Heart left ventricle (tissue), 16 donors: ENCODE data around the gene ZNF646. TPM values are rescaled to one million over a fixed set of nuclear protein-coding genes. Genes with fewer than 3 reads are reported as not detected.
A peak's percentile ranks its signal among the peaks of the same experiment; 100 is the strongest.

Experiments used
- ATAC-seq, 4 donors: fragments of 200-7000 bp; cut with Tn5 transposase; one replicate each; pipeline ENCODE4 v1.9.1; 2020 to 2022; ENCODE audit warnings: moderate library complexity in 4 of 4, mild to moderate bottlenecking in 3 of 4, moderate number of reproducible peaks in 1 of 4
- DNase-seq, 5 donors: peaks; one replicate each; pipeline ENCODE4 v3.0.0-alpha.2; 2020
- H3K27ac ChIP-seq, 12 donors: fragments of 200-600 bp; sonication (generic) in 4 of 12; one replicate each; pipeline versions ENCODE4 v1.5.0 to v1.8.0; 2016 to 2022; ENCODE audit warnings: mild to moderate bottlenecking in 2 of 12
- H3K27me3 ChIP-seq, 9 donors: fragments of 200-600 bp; sonication (generic) in 2 of 9; one replicate each; pipeline versions ENCODE4 v1.5.1 to v1.8.0; 2016 to 2022; ENCODE audit warnings: mild to moderate bottlenecking in 3 of 9
- H3K36me3 ChIP-seq, 9 donors: fragments of 200-600 bp; sonication (generic) in 2 of 9; one replicate each; pipeline versions ENCODE4 v1.5.0 to v1.8.0; 2018 to 2022; ENCODE audit warnings: mild to moderate bottlenecking in 2 of 9
- H3K4me1 ChIP-seq, 12 donors: fragments of 200-600 bp; sonication (generic) in 4 of 12; one replicate each; pipeline versions ENCODE4 v1.5.0 to v1.8.0; 2016 to 2022; ENCODE audit warnings: mild to moderate bottlenecking in 3 of 12
- H3K4me3 ChIP-seq, 12 donors: fragments of 200-600 bp; sonication (generic) in 4 of 12; one replicate each; pipeline versions ENCODE4 v1.5.0 to v1.8.0; 2017 to 2022; ENCODE audit warnings: mild to moderate bottlenecking in 9 of 12, moderate library complexity in 4 of 12
- H3K9me3 ChIP-seq, 12 donors: fragments of 200-600 bp; sonication (generic) in 4 of 12; one replicate each; pipeline versions ENCODE4 v1.5.0 to v1.8.0; 2016 to 2022; ENCODE audit warnings: mild to moderate bottlenecking in 1 of 12
- CTCF ChIP-seq, 12 donors: fragments of 200-600 bp; sonication (generic) in 4 of 12; IDR thresholded peaks; one replicate each; pipeline versions ENCODE4 v1.5.0 to v1.8.0; 2018 to 2022; ENCODE audit warnings: antibody characterized with exemption in 12 of 12, mild to moderate bottlenecking in 5 of 12
- POLR2A ChIP-seq, 2 donors: fragments of 450-650 bp; IDR thresholded peaks; one replicate each; pipeline ENCODE4 v1.6.1; 2017; ENCODE audit warnings: antibody characterized with exemption in 2 of 2, mild to moderate bottlenecking in 2 of 2, moderate library complexity in 2 of 2
- WGBS, 4 donors: extraction: QIAGEN DNeasy Blood & Tissue Kit in 2 of 4; methylation state at CpG; one replicate each; pipeline versions ENCODE4 v1.1.5 to v1.1.7; 2013 to 2018; 5-methylcytosine and 5-hydroxymethylcytosine counted together
- intact Hi-C, 10 donors: fragments of 100-400 bp; cut with DNase I; formaldehyde crosslinking; loops; one replicate each; pipeline versions ENCODE4 v1.11.1 to v1.14.2; 2022
- polyA plus RNA-seq, 2 donors: library from polyadenylated mRNA; stranded (reverse); fragments of 200-250 nt; gene quantifications; one replicate each; pipeline ENCODE4 v1.2.3, GENCODE V29; 2013
- total RNA-seq, 9 donors: library from RNA; depleted of rRNA in 2 of 9; stranded (reverse); fragments of >200 nt in 2 of 9; fragmentation: NEBNext Ultra II Directional in 3 of 9; extraction: Animal tissue kit (Norgen Biotek cat#: 25700) in 3 of 9; gene quantifications; one replicate each; pipeline versions ENCODE4 v1.1.0 to v1.2.4, GENCODE V29; 2016 to 2023
- donor health status: ischemic (EF 13 %, LVEDD 7.1; RV severe dilation, severe dysfunction).
- donor health status: healthy with polysubstance abuse.
- donor health status: DM: no; HTN: yes; CAD: no.
- donor health status: DM: no; HTN: no; CAD: no.
- donor health status: ischemic (EF 25% LVEDD 6.9; RV normal size, moderate dysfunction).
- donor health status: ischemic (EF 25% LVEDD 5.7; RV mildly dilated, moderate dysfunction).
- donor health status: healthy.
- donor health status: DM: yes; HTN: yes; CAD: no.
- donor health status: ischemic (EF 35%, LVEDD 5.7; RV mildly dilated, moderate dysfunction).
- donor health status: nonischemic (EF 11% LVEDD 7.7; RV severe dilation, severe dysfunction).
- donor health status: DM: yes; HTN: yes; CAD: no.
- donor health status: PGD.
- donor health status: ischemic (EF 29% LVEDD 5.4; RV normal size, mild dysfunction).
- donor health status: nonischemic (EF 23%, LVEDD 6.1; RV moderate dilation, normal function).

Gene ZNF646
- total and polyA plus RNA-seq, 11 donors: 6.4 to 15.5 (median 10.0) TPM

GRCh38 chr16:31083081-31083480, 8.9 kb downstream of the ZNF646 start:
- ATAC-seq: no peak
- H3K36me3 ChIP-seq: peaks cover 0 to 87% (median 60%) of the 10 kb centered on the region in 9 donors
- peaks cover 0 to 24% (median 0%) of the 10 kb centered on the region in 12 donors for H3K4me1 ChIP-seq
- H3K27me3 ChIP-seq: no peaks in the 10 kb centered on the region
- no peaks in the 10 kb centered on the region for H3K9me3 ChIP-seq
- intact Hi-C loops: no loop called here
- 63 to 71% (median 66%) methylated on average over 6 to 9 of the region's 9 CpGs for WGBS, 4 donors
- H3K27ac ChIP-seq: no peak overlapping the region
- H3K4me3 ChIP-seq: no peak overlapping the region
- TF ChIP-seq POLR2A (IDR thresholded peaks at IDR 0.05) (no peak), CTCF (IDR thresholded peaks at IDR 0.05) (no peak)
- no peak for DNase-seq

GRCh38 chr16:31083556-31083955, 9.3 kb downstream of the ZNF646 start:
- Histone ChIP-seq H3K27me3 (no peaks in the 10 kb centered on the region), H3K27ac (no peak overlapping the region), H3K36me3 (peaks cover 0 to 82% (median 56%) of the 10 kb centered on the region in 9 donors), H3K4me3 (no peak overlapping the region), H3K4me1 (peaks cover 0 to 24% (median 0%) of the 10 kb centered on the region in 12 donors), H3K9me3 (no peaks in the 10 kb centered on the region)
- 65 to 72% (median 68%) methylated on average over 4 to 5 of the region's 5 CpGs for WGBS, 4 donors
- ATAC-seq: no peak
- DNase-seq: no peak
- TF ChIP-seq POLR2A (IDR thresholded peaks at IDR 0.05): no peak
- TF ChIP-seq CTCF (IDR thresholded peaks at IDR 0.05): no peak
- intact Hi-C loops: no loop called here

GRCh38 chr16:31083981-31084380, 9.8 kb downstream of the ZNF646 start:
- H3K4me3 ChIP-seq: no peak overlapping the region
- H3K4me1 ChIP-seq: peaks cover 0 to 24% (median 0%) of the 10 kb centered on the region in 12 donors
- H3K27ac ChIP-seq: no peak overlapping the region
- ATAC-seq (no peak), DNase-seq (no peak)
- intact Hi-C loops: no loop called here
- no peak for TF ChIP-seq POLR2A (IDR thresholded peaks at IDR 0.05)
- no peak for TF ChIP-seq CTCF (IDR thresholded peaks at IDR 0.05)
- WGBS, 4 donors: 85 to 91% (median 90%) methylated on average over 4 to 13 of the region's 13 CpGs
- peaks cover 0 to 79% (median 51%) of the 10 kb centered on the region in 9 donors for H3K36me3 ChIP-seq
- H3K27me3 ChIP-seq: no peaks in the 10 kb centered on the region
- H3K9me3 ChIP-seq: no peaks in the 10 kb centered on the region

- Histone ChIP-seq H3K36me3 (peaks cover 0 to 78% (median 44%) of the 10 kb centered on the region in 9 donors), H3K4me1 (peaks cover 0 to 24% (median 0%) of the 10 kb centered on the region in 12 donors), H3K27me3 (no peaks in the 10 kb centered on the region), H3K27ac (no peak overlapping the region), H3K4me3 (no peak overlapping the region), H3K9me3 (no peaks in the 10 kb centered on the region)
- 80 to 97% (median 90%) methylated on average over 1 to 16 of the region's 16 CpGs for WGBS, 4 donors
- intact Hi-C loops: no loop called here
- TF ChIP-seq CTCF (IDR thresholded peaks at IDR 0.05): no peak
- no peak for TF ChIP-seq POLR2A (IDR thresholded peaks at IDR 0.05)
- no peak for DNase-seq
- peak in 1 of 4 donors; percentile 4 for ATAC-seq
Measured at GRCh38 chr16:31084584-31085302, 10.5 kb downstream of the ZNF646 start.
